Fibroblast of lung (primary cell): Measurements from ENCODE around the gene SLC44A1. TPM values are rescaled to one million over a fixed set of nuclear protein-coding genes. Genes with fewer than 3 reads are reported as not detected.

ENCODE experiments used
- DNase-seq, 2 donors: peaks; one replicate each; pipeline versions ENCODE4 v3.0.0 to v3.0.0-alpha.2; 2010; ENCODE audit warnings: low read depth in 2 of 2
- H2AFZ ChIP-seq: 2 replicates; pipeline ENCODE4 v1.5.1; 2012; ENCODE audit warnings: low read length, control low read depth, inconsistent platforms
- H3K27ac ChIP-seq: 2 replicates; pipeline ENCODE4 v1.5.1; 2011; ENCODE audit warnings: low read length, control low read depth; ENCODE audit not compliant: insufficient read depth
- H3K27me3 ChIP-seq: 2 replicates; pipeline ENCODE4 v1.5.1; 2011; ENCODE audit warnings: mild to moderate bottlenecking, low read length; ENCODE audit not compliant: control insufficient read depth, insufficient read depth
- H3K36me3 ChIP-seq: 2 replicates; pipeline ENCODE4 v1.5.1; 2011; ENCODE audit warnings: low read length; ENCODE audit not compliant: control insufficient read depth, insufficient read depth
- H3K4me1 ChIP-seq: 2 replicates; pipeline ENCODE4 v1.5.1; 2011; ENCODE audit warnings: low read length; ENCODE audit not compliant: control insufficient read depth, insufficient read depth; ENCODE audit errors: extremely low read depth
- H3K4me2 ChIP-seq: 2 replicates; pipeline ENCODE4 v1.5.1; 2011; ENCODE audit warnings: low read length, control low read depth; ENCODE audit not compliant: insufficient read depth; ENCODE audit errors: extremely low read depth
- H3K4me3 ChIP-seq, 4 experiments: fragments of 200-600 bp in 1 of 4; sonication (generic) in 1 of 4; replicated peaks in 1 of 4; 2 replicates each; pipeline ENCODE4 v1.5.1; 2011 to 2016; ENCODE audit warnings: low read length in 4 of 4, low read depth in 3 of 4, mild to moderate bottlenecking in 3 of 4, control low read depth in 2 of 4, inconsistent platforms in 1 of 4, mixed read lengths in 1 of 4; ENCODE audit not compliant: insufficient read depth in 1 of 4; ENCODE audit errors: control extremely low read depth in 1 of 4
- H3K79me2 ChIP-seq: 2 replicates; pipeline ENCODE4 v1.5.1; 2012; ENCODE audit warnings: mild to moderate bottlenecking, low read length, inconsistent platforms; ENCODE audit not compliant: control insufficient read depth, insufficient read depth
- H3K9ac ChIP-seq: 2 replicates; pipeline ENCODE4 v1.5.1; 2011; ENCODE audit warnings: mild to moderate bottlenecking, low read length, control low read depth; ENCODE audit not compliant: insufficient read depth
- H3K9me3 ChIP-seq: 2 replicates; pipeline ENCODE4 v1.5.1; 2012; ENCODE audit warnings: low read depth, low read length; ENCODE audit not compliant: control insufficient read depth, insufficient read depth
- H4K20me1 ChIP-seq: 2 replicates; pipeline ENCODE4 v1.5.1; 2011; ENCODE audit warnings: low read length; ENCODE audit not compliant: control insufficient read depth, insufficient read depth; ENCODE audit errors: extremely low read depth
- EZH2 ChIP-seq: IDR thresholded peaks from 2 replicates; pipeline ENCODE4 v1.5.1; 2012; ENCODE audit warnings: low read length, control low read depth, mild to moderate bottlenecking; ENCODE audit errors: missing control alignments
- polyA plus RNA-seq, 2 donors: library from polyadenylated mRNA; depleted of rRNA in 1 of 2; stranded (reverse) in 1 of 2; unstranded in 1 of 2; fragments of >200 nt; gene quantifications; 2 replicates each; pipeline ENCODE4 v1.2.1, GENCODE V29; 2011 to 2012; ENCODE audit warnings: missing spikeins in 1 of 2
- total RNA-seq: library from RNA; depleted of rRNA; stranded (reverse); fragments of >200 nt; gene quantifications from 2 replicates; pipeline ENCODE4 v1.2.1, GENCODE V29; 2014
- TF ChIP-seq, protein P1 (sequence below), 2 donors: IDR thresholded peaks in 1 of 2; conservative IDR thresholded peaks in 1 of 2; 1 replicate in 1 of 2; 2 replicates in 1 of 2; pipeline ENCODE4 v1.5.1; 2011 to 2012; ENCODE audit warnings: low read length in 2 of 2, control low read depth in 1 of 2, inconsistent platforms in 1 of 2, low read depth in 1 of 2, mild to moderate bottlenecking in 1 of 2

SLC44A1 gene
- total and polyA plus RNA-seq, 2 donors (not counting 1 experiment from before 2014, with no cell fraction given) = 35.9 to 54.2 TPM

GRCh38 chr9:105291422-105291859, 47.0 kb downstream of the SLC44A1 start:
- Histone ChIP-seq H3K27ac (no peak overlapping the region), H3K4me3 (no peak overlapping the region), H3K79me2 (no peaks in the 10 kb centered on the region), H3K36me3 (no peaks in the 10 kb centered on the region), H4K20me1 (no peaks in the 10 kb centered on the region), H2AFZ (no peak overlapping the region), H3K4me1 (no peaks in the 10 kb centered on the region), H3K9ac (no peak overlapping the region), H3K4me2 (no peak overlapping the region), H3K9me3 (no peaks in the 10 kb centered on the region), H3K27me3 (no peaks in the 10 kb centered on the region)
- TF ChIP-seq, protein P1, sequence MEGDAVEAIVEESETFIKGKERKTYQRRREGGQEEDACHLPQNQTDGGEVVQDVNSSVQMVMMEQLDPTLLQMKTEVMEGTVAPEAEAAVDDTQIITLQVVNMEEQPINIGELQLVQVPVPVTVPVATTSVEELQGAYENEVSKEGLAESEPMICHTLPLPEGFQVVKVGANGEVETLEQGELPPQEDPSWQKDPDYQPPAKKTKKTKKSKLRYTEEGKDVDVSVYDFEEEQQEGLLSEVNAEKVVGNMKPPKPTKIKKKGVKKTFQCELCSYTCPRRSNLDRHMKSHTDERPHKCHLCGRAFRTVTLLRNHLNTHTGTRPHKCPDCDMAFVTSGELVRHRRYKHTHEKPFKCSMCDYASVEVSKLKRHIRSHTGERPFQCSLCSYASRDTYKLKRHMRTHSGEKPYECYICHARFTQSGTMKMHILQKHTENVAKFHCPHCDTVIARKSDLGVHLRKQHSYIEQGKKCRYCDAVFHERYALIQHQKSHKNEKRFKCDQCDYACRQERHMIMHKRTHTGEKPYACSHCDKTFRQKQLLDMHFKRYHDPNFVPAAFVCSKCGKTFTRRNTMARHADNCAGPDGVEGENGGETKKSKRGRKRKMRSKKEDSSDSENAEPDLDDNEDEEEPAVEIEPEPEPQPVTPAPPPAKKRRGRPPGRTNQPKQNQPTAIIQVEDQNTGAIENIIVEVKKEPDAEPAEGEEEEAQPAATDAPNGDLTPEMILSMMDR (conservative IDR thresholded peaks at IDR 0.05 in 1 of 2, IDR thresholded peaks at IDR 0.05 in 1 of 2; ENCODE audit: low read depth in 1 of 2, low read length in 2 of 2) = no peak
- TF ChIP-seq EZH2 = no peak
- DNase-seq = no peak

DNA sequence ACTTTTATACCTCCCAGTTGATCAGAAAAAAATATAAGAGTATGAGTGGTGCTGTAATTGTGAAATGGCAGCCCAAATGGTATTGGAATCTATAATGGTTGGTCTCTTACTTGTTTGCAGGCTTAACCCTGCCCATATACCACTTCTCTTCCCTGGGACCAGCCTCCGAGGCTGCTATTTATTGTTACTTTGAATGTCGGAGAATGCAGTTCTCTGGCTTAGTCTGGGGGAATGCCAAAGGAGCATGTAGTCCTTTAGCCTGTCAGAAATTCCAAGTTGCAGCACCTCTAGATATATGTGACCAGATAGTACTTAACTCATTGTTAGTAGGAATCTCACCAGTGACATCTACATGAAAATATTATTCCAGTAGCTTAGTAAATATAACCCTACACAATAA, 47.5 kb downstream of the SLC44A1 start:
- Histone ChIP-seq H3K27me3 (no peaks in the 10 kb centered on the region), H3K9ac (no peak overlapping the region), H3K9me3 (no peaks in the 10 kb centered on the region), H3K27ac (no peak overlapping the region), H3K79me2 (no peaks in the 10 kb centered on the region), H3K4me3 (no peak overlapping the region), H3K36me3 (no peaks in the 10 kb centered on the region), H3K4me2 (no peak overlapping the region), H2AFZ (no peak overlapping the region), H4K20me1 (no peaks in the 10 kb centered on the region), H3K4me1 (no peaks in the 10 kb centered on the region)
- no peak for TF ChIP-seq EZH2
- TF ChIP-seq, protein P1 (conservative IDR thresholded peaks at IDR 0.05 in 1 of 2, IDR thresholded peaks at IDR 0.05 in 1 of 2; ENCODE audit: low read depth in 1 of 2, low read length in 2 of 2) = no peak
- no peak for DNase-seq

DNA sequence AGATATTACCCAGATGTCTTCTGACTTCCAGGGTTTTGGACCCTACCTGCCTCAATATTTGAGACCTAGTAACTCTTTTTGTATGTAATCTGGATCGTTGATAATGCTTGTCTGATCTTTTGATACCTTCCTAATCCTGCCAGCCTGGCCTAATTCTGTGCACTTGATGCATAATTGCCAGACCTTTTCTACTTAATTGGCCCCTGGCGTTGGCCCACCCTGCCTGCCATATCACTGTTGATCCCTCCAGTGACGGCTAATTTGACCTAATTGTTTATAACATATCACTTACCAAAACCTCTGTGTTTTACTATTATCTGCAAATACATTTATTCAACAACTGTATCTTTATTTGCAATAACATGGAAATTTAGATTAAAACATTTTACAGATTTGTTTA, 49.0 kb downstream of the SLC44A1 start:
- Histone ChIP-seq H3K9ac (no peak overlapping the region), H3K4me2 (no peak overlapping the region), H4K20me1 (no peaks in the 10 kb centered on the region), H2AFZ (no peak overlapping the region), H3K4me1 (peaks cover 2% of the 10 kb centered on the region), H3K36me3 (no peaks in the 10 kb centered on the region), H3K27me3 (no peaks in the 10 kb centered on the region), H3K79me2 (no peaks in the 10 kb centered on the region), H3K9me3 (no peaks in the 10 kb centered on the region), H3K4me3 (no peak overlapping the region), H3K27ac (no peak overlapping the region)
- TF ChIP-seq EZH2 = no peak
- TF ChIP-seq, protein P1 (conservative IDR thresholded peaks at IDR 0.05 in 1 of 2, IDR thresholded peaks at IDR 0.05 in 1 of 2; ENCODE audit: low read depth in 1 of 2, low read length in 2 of 2) = no peak
- no peak for DNase-seq
